Liver (tissue), 9 donors: ENCODE data around the gene CLCN4. TPM values are rescaled to one million over a fixed set of nuclear protein-coding genes. Genes with fewer than 3 reads are reported as not detected.

ENCODE experiments used
- DNase-seq: peaks from one replicate; pipeline ENCODE4 v3.0.0-alpha.2; 2017; ENCODE audit warnings: low spot score
- H3K27ac ChIP-seq, 2 donors: one replicate each; pipeline ENCODE4 v1.7.0; 2013; ENCODE audit warnings: inconsistent platforms in 2 of 2, low read length in 2 of 2, control low read depth in 1 of 2, low read depth in 1 of 2, mild to moderate bottlenecking in 1 of 2
- H3K27me3 ChIP-seq, 4 donors: one replicate each; pipeline versions ENCODE4 v1.6.1 to v1.7.0; 2013; ENCODE audit warnings: low read length in 3 of 4, inconsistent platforms in 1 of 4, mild to moderate bottlenecking in 1 of 4, moderate library complexity in 1 of 4; ENCODE audit not compliant: control insufficient read depth in 4 of 4, insufficient read depth in 4 of 4
- H3K36me3 ChIP-seq, 4 donors: one replicate each; pipeline versions ENCODE4 v1.6.1 to v1.7.0; 2013; ENCODE audit warnings: low read length in 3 of 4, mild to moderate bottlenecking in 3 of 4, low read depth in 1 of 4, moderate library complexity in 1 of 4; ENCODE audit not compliant: control insufficient read depth in 4 of 4, insufficient read depth in 3 of 4
- H3K4me1 ChIP-seq, 4 donors: one replicate each; pipeline versions ENCODE4 v1.6.1 to v1.7.0; 2013; ENCODE audit warnings: low read length in 3 of 4, mild to moderate bottlenecking in 3 of 4, moderate library complexity in 1 of 4; ENCODE audit not compliant: control insufficient read depth in 4 of 4, insufficient read depth in 4 of 4
- H3K4me3 ChIP-seq, 3 donors: one replicate each; pipeline versions ENCODE4 v1.6.1 to v1.7.0; 2013; ENCODE audit warnings: low read length in 3 of 3, control low read depth in 1 of 3, low read depth in 1 of 3, mild to moderate bottlenecking in 1 of 3
- H3K9ac ChIP-seq, 2 donors: one replicate each; pipeline ENCODE4 v1.7.0; 2013; ENCODE audit warnings: low read length in 2 of 2, mild to moderate bottlenecking in 2 of 2, moderate library complexity in 2 of 2, control low read depth in 1 of 2, low read depth in 1 of 2
- H3K9me3 ChIP-seq, 4 donors: one replicate each; pipeline versions ENCODE4 v1.6.1 to v1.7.0; 2013; ENCODE audit warnings: low read length in 3 of 4; ENCODE audit not compliant: control insufficient read depth in 4 of 4
- ATF3 ChIP-seq: IDR thresholded peaks from 2 replicates; pipeline ENCODE4 v1.6.1; 2016; ENCODE audit warnings: antibody characterized with exemption
- EGR1 ChIP-seq, 2 donors: IDR thresholded peaks; 2 replicates each; pipeline ENCODE4 v1.6.1; 2016 to 2018; ENCODE audit warnings: antibody characterized with exemption in 2 of 2, low read depth in 2 of 2
- FOXA1 ChIP-seq: IDR thresholded peaks from 2 replicates; pipeline ENCODE4 v1.6.1; 2016; ENCODE audit warnings: antibody characterized with exemption
- FOXA2 ChIP-seq: IDR thresholded peaks from 2 replicates; pipeline ENCODE4 v1.6.1; 2016; ENCODE audit warnings: antibody characterized with exemption
- GABPA ChIP-seq, 2 donors: IDR thresholded peaks in 1 of 2; conservative IDR thresholded peaks in 1 of 2; 2 replicates each; pipeline ENCODE4 v1.6.1; 2016; ENCODE audit warnings: antibody characterized with exemption in 2 of 2, mild to moderate bottlenecking in 1 of 2, moderate library complexity in 1 of 2
- HNF4A ChIP-seq, 2 donors: conservative IDR thresholded peaks; 2 replicates each; pipeline ENCODE4 v1.6.1; 2016; ENCODE audit warnings: antibody characterized with exemption in 2 of 2, mild to moderate bottlenecking in 2 of 2
- HNF4G ChIP-seq: IDR thresholded peaks from 2 replicates; pipeline ENCODE4 v1.6.1; 2016; ENCODE audit warnings: antibody characterized with exemption
- JUND ChIP-seq, 2 donors: IDR thresholded peaks; 2 replicates each; pipeline ENCODE4 v1.6.1; 2016; ENCODE audit warnings: antibody characterized with exemption in 2 of 2
- NR2F2 ChIP-seq: IDR thresholded peaks from 2 replicates; pipeline ENCODE4 v1.6.1; 2016; ENCODE audit warnings: antibody characterized with exemption
- RAD21 ChIP-seq, 2 donors: IDR thresholded peaks; 2 replicates each; pipeline ENCODE4 v1.6.1; 2016; ENCODE audit warnings: antibody characterized with exemption in 2 of 2, mild to moderate bottlenecking in 2 of 2
- REST ChIP-seq: IDR thresholded peaks from 2 replicates; pipeline ENCODE4 v1.6.1; 2016; ENCODE audit warnings: antibody characterized with exemption, mild to moderate bottlenecking
- RXRA ChIP-seq, 2 donors: IDR thresholded peaks; 2 replicates each; pipeline ENCODE4 v1.6.1; 2017 to 2018; ENCODE audit warnings: antibody characterized with exemption in 2 of 2, mild to moderate bottlenecking in 1 of 2
- SP1 ChIP-seq: IDR thresholded peaks from 2 replicates; pipeline ENCODE4 v1.6.1; 2018; ENCODE audit warnings: antibody characterized with exemption, mild to moderate bottlenecking
- TAF1 ChIP-seq: conservative IDR thresholded peaks from 2 replicates; pipeline ENCODE4 v1.6.1; 2016; ENCODE audit warnings: antibody characterized with exemption, mild to moderate bottlenecking
- YY1 ChIP-seq: IDR thresholded peaks from 2 replicates; pipeline ENCODE4 v1.6.1; 2016; ENCODE audit warnings: antibody characterized with exemption, mild to moderate bottlenecking
- ZBTB33 ChIP-seq: IDR thresholded peaks from 2 replicates; pipeline ENCODE4 v1.6.1; 2016; ENCODE audit warnings: antibody characterized with exemption
- WGBS: extraction: QIAGEN DNeasy Blood & Tissue Kit; methylation state at CpG from one replicate; pipeline ENCODE4 v1.1.7; 2013; 5-methylcytosine and 5-hydroxymethylcytosine counted together
- polyA plus RNA-seq, 2 donors: library from polyadenylated mRNA; stranded (reverse) in 1 of 2; unstranded in 1 of 2; fragments of 200-250 nt in 1 of 2; fragments of >200 nt in 1 of 2; fragmentation: Nextera tagmentation in 1 of 2; extraction: Ambion mirVana in 1 of 2; gene quantifications; one replicate each; pipeline versions ENCODE4 v1.2.1 to v1.2.3, GENCODE V29; 2013 to 2015
- total RNA-seq, 2 donors: library from RNA; depleted of rRNA; stranded (reverse); fragments of >200 nt; gene quantifications; one replicate each; pipeline ENCODE4 v1.2.3, GENCODE V29; 2014
- TF ChIP-seq, protein P1 (sequence below): fragments of 150-350 bp; IDR thresholded peaks from 2 replicates; pipeline ENCODE4 v1.5.1; 2017; ENCODE audit warnings: improper control_type of control experiment, low read depth, low read length; ENCODE audit not compliant: missing input control
- TF ChIP-seq, protein P2 (sequence below): IDR thresholded peaks from 2 replicates; pipeline ENCODE4 v1.6.1; 2016; ENCODE audit warnings: antibody characterized with exemption
- donor health status: healthy.
- donor health status: healthy.
- donor health status: healthy.
- donor health status: healthy.
- donor health status: healthy.

Gene CLCN4
- total and polyA plus RNA-seq, 4 donors = 1.5 to 10.9 (median 4.0) TPM

DNA sequence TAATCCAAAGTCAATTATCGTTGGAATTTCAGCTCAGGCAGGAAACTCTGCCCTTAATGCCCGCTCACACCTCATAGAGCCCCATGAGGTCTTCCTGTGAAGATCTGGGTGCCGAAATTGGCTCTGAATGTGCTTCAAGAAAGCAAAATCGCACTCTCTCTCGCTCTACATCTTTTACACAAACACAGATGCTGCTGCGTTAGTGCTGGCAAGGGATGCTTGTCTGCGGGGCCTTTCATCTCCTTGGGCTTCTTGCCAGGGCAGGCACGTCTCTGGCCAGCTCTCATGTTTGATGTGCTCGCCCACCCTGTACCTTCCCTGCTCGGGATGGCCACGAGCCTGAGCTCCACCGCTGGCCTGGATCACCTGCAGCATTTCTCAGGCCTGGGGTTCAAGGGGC, 66.5 kb downstream of the CLCN4 start (continued):
- no peak for TF ChIP-seq REST
- TF ChIP-seq SP1 = no peak
- no peak for TF ChIP-seq RXRA (IDR thresholded peaks at IDR 0.05)
- no peak for TF ChIP-seq FOXA2
- no peak for TF ChIP-seq HNF4G
- TF ChIP-seq ATF3 = no peak

- 95% methylated on average over 8 of the region's 8 CpGs for WGBS
- no peak overlapping the region for H3K9ac ChIP-seq
- H3K9me3 ChIP-seq = no peaks in the 10 kb centered on the region
- H3K4me3 ChIP-seq = no peak overlapping the region
- DNase-seq = no peak
- no peak overlapping the region for H3K27ac ChIP-seq
- no peaks in the 10 kb centered on the region for H3K4me1 ChIP-seq
- H3K27me3 ChIP-seq = no peaks in the 10 kb centered on the region
- H3K36me3 ChIP-seq = peaks cover 0 to 2% (median 0%) of the 10 kb centered on the region in 4 donors
- TF ChIP-seq HNF4A (conservative IDR thresholded peaks at IDR 0.05) (no peak), RXRA (IDR thresholded peaks at IDR 0.05) (no peak), JUND (IDR thresholded peaks at IDR 0.05) (no peak), ZBTB33 (no peak), GABPA (IDR thresholded peaks at IDR 0.05 in 1 of 2, conservative IDR thresholded peaks at IDR 0.05 in 1 of 2) (no peak), EGR1 (IDR thresholded peaks at IDR 0.05; ENCODE audit: low read depth in 2 of 2) (no peak), FOXA1 (no peak), TAF1 (no peak), NR2F2 (no peak), FOXA2 (no peak), HNF4G (no peak), RAD21 (IDR thresholded peaks at IDR 0.05) (no peak), YY1 (no peak), SP1 (no peak), ATF3 (no peak), REST (no peak)
- TF ChIP-seq, protein P1, sequence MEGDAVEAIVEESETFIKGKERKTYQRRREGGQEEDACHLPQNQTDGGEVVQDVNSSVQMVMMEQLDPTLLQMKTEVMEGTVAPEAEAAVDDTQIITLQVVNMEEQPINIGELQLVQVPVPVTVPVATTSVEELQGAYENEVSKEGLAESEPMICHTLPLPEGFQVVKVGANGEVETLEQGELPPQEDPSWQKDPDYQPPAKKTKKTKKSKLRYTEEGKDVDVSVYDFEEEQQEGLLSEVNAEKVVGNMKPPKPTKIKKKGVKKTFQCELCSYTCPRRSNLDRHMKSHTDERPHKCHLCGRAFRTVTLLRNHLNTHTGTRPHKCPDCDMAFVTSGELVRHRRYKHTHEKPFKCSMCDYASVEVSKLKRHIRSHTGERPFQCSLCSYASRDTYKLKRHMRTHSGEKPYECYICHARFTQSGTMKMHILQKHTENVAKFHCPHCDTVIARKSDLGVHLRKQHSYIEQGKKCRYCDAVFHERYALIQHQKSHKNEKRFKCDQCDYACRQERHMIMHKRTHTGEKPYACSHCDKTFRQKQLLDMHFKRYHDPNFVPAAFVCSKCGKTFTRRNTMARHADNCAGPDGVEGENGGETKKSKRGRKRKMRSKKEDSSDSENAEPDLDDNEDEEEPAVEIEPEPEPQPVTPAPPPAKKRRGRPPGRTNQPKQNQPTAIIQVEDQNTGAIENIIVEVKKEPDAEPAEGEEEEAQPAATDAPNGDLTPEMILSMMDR = no peak
- TF ChIP-seq, protein P2, sequence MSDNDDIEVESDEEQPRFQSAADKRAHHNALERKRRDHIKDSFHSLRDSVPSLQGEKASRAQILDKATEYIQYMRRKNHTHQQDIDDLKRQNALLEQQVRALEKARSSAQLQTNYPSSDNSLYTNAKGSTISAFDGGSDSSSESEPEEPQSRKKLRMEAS = no peak
These were observed 67.0 kb downstream of the CLCN4 start for GRCh38 chrX:10223781-10224180.
